ENCODE measurements around the gene CCDC148. TPM values are rescaled to one million over a fixed set of nuclear protein-coding genes. Genes with fewer than 3 reads are reported as not detected.

The CCDC148 gene
- total RNA-seq, 1 donor from 2014 or later, result 1.8 TPM

GRCh38 chr2:158321264-158321663, 135.3 kb downstream of the CCDC148 start:
- Mint-ChIP-seq H3K4me1 (ENCODE audit: low read depth, unreplicated experiment) (no peaks in the 10 kb centered on the region), H3K27ac (ENCODE audit: unreplicated experiment) (no peak overlapping the region), H3K27me3 (ENCODE audit: unreplicated experiment) (no peaks in the 10 kb centered on the region), H3K36me3 (ENCODE audit: unreplicated experiment) (no peaks in the 10 kb centered on the region), H3K4me3 (ENCODE audit: unreplicated experiment) (no peak overlapping the region), H3K9me3 (ENCODE audit: unreplicated experiment) (no peaks in the 10 kb centered on the region)
- no peak for DNase-seq
- no peak for TF ChIP-seq CTCF (IDR thresholded peaks at IDR 0.05; ENCODE audit: partially characterized antibody, unreplicated experiment)

- Mint-ChIP-seq H3K9me3 (ENCODE audit: unreplicated experiment) (no peaks in the 10 kb centered on the region), H3K4me1 (ENCODE audit: low read depth, unreplicated experiment) (no peaks in the 10 kb centered on the region), H3K36me3 (ENCODE audit: unreplicated experiment) (no peaks in the 10 kb centered on the region), H3K4me3 (ENCODE audit: unreplicated experiment) (no peak overlapping the region), H3K27ac (ENCODE audit: unreplicated experiment) (no peak overlapping the region), H3K27me3 (ENCODE audit: unreplicated experiment) (no peaks in the 10 kb centered on the region)
- DNase-seq, result no peak
- TF ChIP-seq CTCF (IDR thresholded peaks at IDR 0.05; ENCODE audit: partially characterized antibody, unreplicated experiment), result no peak
Observed at GRCh38 chr2:158319269-158319668, 137.3 kb downstream of the CCDC148 start.

GRCh38 chr2:158317642-158318041, 138.9 kb downstream of the CCDC148 start:
- Mint-ChIP-seq H3K36me3 (ENCODE audit: unreplicated experiment) (no peaks in the 10 kb centered on the region), H3K27me3 (ENCODE audit: unreplicated experiment) (no peaks in the 10 kb centered on the region), H3K4me1 (ENCODE audit: low read depth, unreplicated experiment) (no peaks in the 10 kb centered on the region), H3K9me3 (ENCODE audit: unreplicated experiment) (no peaks in the 10 kb centered on the region), H3K4me3 (ENCODE audit: unreplicated experiment) (no peak overlapping the region), H3K27ac (ENCODE audit: unreplicated experiment) (no peak overlapping the region)
- DNase-seq, result no peak
- no peak for TF ChIP-seq CTCF (IDR thresholded peaks at IDR 0.05; ENCODE audit: partially characterized antibody, unreplicated experiment)

- Mint-ChIP-seq H3K27me3 (ENCODE audit: unreplicated experiment) (no peaks in the 10 kb centered on the region), H3K36me3 (ENCODE audit: unreplicated experiment) (no peaks in the 10 kb centered on the region), H3K4me1 (ENCODE audit: low read depth, unreplicated experiment) (no peaks in the 10 kb centered on the region)
Observed at GRCh38 chr2:158315803-158316414, 140.6 kb downstream of the CCDC148 start.

More at GRCh38 chr2:158315803-158316414, 140.6 kb downstream of the CCDC148 start:
- Mint-ChIP-seq H3K4me3 (ENCODE audit: unreplicated experiment) (no peak overlapping the region), H3K27ac (ENCODE audit: unreplicated experiment) (no peak overlapping the region), H3K9me3 (ENCODE audit: unreplicated experiment) (no peaks in the 10 kb centered on the region)
- no peak for DNase-seq
- TF ChIP-seq CTCF (IDR thresholded peaks at IDR 0.05; ENCODE audit: partially characterized antibody, unreplicated experiment), result no peak

All from glutamatergic neuron (in vitro differentiated cells).